BE2C (cell line): Measurements from ENCODE around the gene CHKB.
"Not testable (repeated sequence)": the region's sequence is repeated elsewhere in the genome, so short reads cannot be mapped to it uniquely, and the experiment has no call there.

ENCODE experiments used
- DNase-seq: peaks from one replicate; pipeline ENCODE4 v3.0.0-alpha.2; 2020
- H3K27me3 ChIP-seq: fragments of 250-450 bp; sonication (Bioruptor Pico); 2 replicates; pipeline ENCODE4 v1.5.1; 2020; ENCODE audit warnings: mild to moderate bottlenecking
- H3K36me3 ChIP-seq: fragments of 250-450 bp; sonication (Bioruptor Pico); 2 replicates; pipeline ENCODE4 v1.5.1; 2020; ENCODE audit warnings: mild to moderate bottlenecking
- H3K4me1 ChIP-seq: fragments of 250-450 bp; sonication (Bioruptor Pico); 2 replicates; pipeline ENCODE4 v1.5.1; 2020
- H3K4me3 ChIP-seq: 2 replicates; pipeline ENCODE4 v1.5.1; 2011; ENCODE audit warnings: low read depth, low read length
- H3K9me3 ChIP-seq: fragments of 250-450 bp; sonication (Bioruptor Pico); 2 replicates; pipeline ENCODE4 v1.5.1; 2020
- CTCF ChIP-seq: IDR thresholded peaks from 2 replicates; pipeline ENCODE4 v1.5.1; 2012; ENCODE audit warnings: mild to moderate bottlenecking, low read depth, low read length

Gene CHKB

GRCh38 chr22:50612168-50612527 lies 29.5 kb upstream of the CHKB start:
- Histone ChIP-seq H3K9me3 (no peaks in the 10 kb centered on the region; the same call in 1 of the 2 replicates), H3K36me3 (peaks cover 8% of the 10 kb centered on the region), H3K4me1 (no peaks in the 10 kb centered on the region), H3K27me3 (0 out of 2 replicates have a peak, but pooled peaks cover 4% of the 10 kb centered on the region), H3K4me3 (no peak overlapping the region)
- DNase-seq = no peak
- no peak for TF ChIP-seq CTCF

- H3K27me3 ChIP-seq = 0 out of 2 replicates have a peak, but pooled peaks cover 4% of the 10 kb centered on the region
- H3K9me3 ChIP-seq = no peaks in the 10 kb centered on the region; the same call in 1 of the 2 replicates
- no peak for TF ChIP-seq CTCF
- H3K4me1 ChIP-seq = no peaks in the 10 kb centered on the region
- no peak for DNase-seq
- peaks cover 11% of the 10 kb centered on the region for H3K36me3 ChIP-seq
- no peak overlapping the region for H3K4me3 ChIP-seq
Observed at GRCh38 chr22:50611341-50612060, 28.9 kb upstream of the CHKB start.

- Histone ChIP-seq H3K36me3 (peaks cover 20% of the 10 kb centered on the region), H3K4me3 (no peak overlapping the region), H3K4me1 (no peaks in the 10 kb centered on the region), H3K27me3 (0 out of 2 replicates have a peak, but pooled peaks cover 4% of the 10 kb centered on the region), H3K9me3 (no peaks in the 10 kb centered on the region; the same call in 1 of the 2 replicates)
- TF ChIP-seq CTCF = no peak
- DNase-seq = no peak
Observed at GRCh38 chr22:50610581-50610980, 27.9 kb upstream of the CHKB start.

GRCh38 chr22:50610041-50610451 lies 27.4 kb upstream of the CHKB start:
- H3K27me3 ChIP-seq = 0 out of 2 replicates have a peak, but pooled peaks cover 1% of the 10 kb centered on the region

GRCh38 chr22:50609599-50609998 lies 26.9 kb upstream of the CHKB start:
- H3K9me3 ChIP-seq = no peaks in the 10 kb centered on the region; the same call in 1 of the 2 replicates
- no peak overlapping the region for H3K4me3 ChIP-seq
- H3K36me3 ChIP-seq = peaks cover 29% of the 10 kb centered on the region
- no peak for TF ChIP-seq CTCF
- H3K27me3 ChIP-seq = no peaks in the 10 kb centered on the region
- H3K4me1 ChIP-seq = no peaks in the 10 kb centered on the region
- DNase-seq = no peak

More at GRCh38 chr22:50610041-50610451, 27.4 kb upstream of the CHKB start:
- Histone ChIP-seq H3K9me3 (no peaks in the 10 kb centered on the region; the same call in 1 of the 2 replicates), H3K4me3 (no peak overlapping the region), H3K36me3 (peaks cover 25% of the 10 kb centered on the region), H3K4me1 (no peaks in the 10 kb centered on the region)
- TF ChIP-seq CTCF = no peak
- no peak for DNase-seq

GRCh38 chr22:50608996-50609395 lies 26.3 kb upstream of the CHKB start:
- Histone ChIP-seq H3K4me1 (no peaks in the 10 kb centered on the region), H3K9me3 (no peaks in the 10 kb centered on the region; the same call in 1 of the 2 replicates), H3K4me3 (no peak overlapping the region), H3K27me3 (no peaks in the 10 kb centered on the region), H3K36me3 (peaks cover 29% of the 10 kb centered on the region)
- DNase-seq = no peak
- TF ChIP-seq CTCF = no peak

GRCh38 chr22:50608058-50608840 lies 25.6 kb upstream of the CHKB start:
- DNase-seq, H3K9me3 ChIP-seq, H3K4me3 ChIP-seq, H3K27me3 ChIP-seq, H3K4me1 ChIP-seq: not testable (repeated sequence)
- peaks cover 37% of the 10 kb centered on the region for H3K36me3 ChIP-seq
